NCI-H187 (cell line): ENCODE data around the gene INO80.
"Not testable (repeated sequence)": the region's sequence is repeated elsewhere in the genome, so short reads cannot be mapped to it uniquely, and the experiment has no call there.

Experiments
- DNase-seq, 2 experiments: peaks; one replicate each; lab custom pipeline; 2025; lab: John Stamatoyannopoulos, UW

The INO80 gene

DNA sequence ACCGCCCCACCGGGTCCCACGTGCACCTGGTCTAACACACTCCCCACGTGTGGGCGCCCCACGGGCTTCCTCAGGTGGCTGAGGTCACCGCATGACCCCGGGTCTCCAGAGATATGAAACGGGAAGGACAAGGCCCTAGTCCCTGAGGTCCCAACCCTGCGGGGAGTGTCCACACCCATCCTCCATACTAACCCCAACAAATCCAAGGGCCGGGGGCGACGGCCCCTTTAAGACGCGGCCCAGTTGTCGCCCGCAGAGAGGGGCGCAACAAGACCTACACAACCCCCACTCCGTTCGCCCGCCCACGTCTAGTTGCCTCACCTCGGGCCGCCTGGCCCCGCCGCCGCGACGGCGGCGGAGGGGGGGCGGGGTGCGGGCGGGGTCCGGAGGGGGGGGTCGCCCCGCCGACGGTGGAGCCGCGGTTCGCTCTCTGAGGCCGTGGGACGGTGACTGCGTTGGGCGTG, 396 bp downstream of the INO80 start:
- peak; percentile 1 to 3 for DNase-seq

DNA sequence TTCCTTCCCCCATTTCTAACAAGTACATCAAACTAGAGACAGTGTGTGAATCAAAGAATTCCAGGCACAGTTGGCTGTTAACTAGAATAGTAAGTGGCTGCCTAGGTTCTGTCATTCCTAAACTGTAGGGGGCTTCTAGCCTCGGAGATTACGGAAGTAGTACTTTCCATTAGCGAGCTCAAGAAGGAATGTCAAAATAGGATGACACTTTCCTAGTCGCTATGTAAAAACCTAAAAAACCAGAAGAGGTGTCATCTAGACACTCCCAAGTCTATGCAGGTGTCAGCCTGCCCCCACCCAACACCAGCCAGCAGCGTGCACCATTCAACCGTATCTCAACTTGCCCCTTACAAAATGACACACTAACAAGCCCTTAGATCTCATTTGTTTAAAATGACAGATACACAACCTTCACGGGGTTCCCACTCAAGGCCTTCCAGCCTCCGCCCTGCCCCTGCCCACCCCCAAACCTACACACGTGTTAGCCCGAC, 874 bp downstream of the INO80 start:
- DNase-seq = no peak

- DNase-seq = no peak
These were observed 9.1 kb downstream of the INO80 start for GRCh38 chr15:41106947-41107346.

DNA sequence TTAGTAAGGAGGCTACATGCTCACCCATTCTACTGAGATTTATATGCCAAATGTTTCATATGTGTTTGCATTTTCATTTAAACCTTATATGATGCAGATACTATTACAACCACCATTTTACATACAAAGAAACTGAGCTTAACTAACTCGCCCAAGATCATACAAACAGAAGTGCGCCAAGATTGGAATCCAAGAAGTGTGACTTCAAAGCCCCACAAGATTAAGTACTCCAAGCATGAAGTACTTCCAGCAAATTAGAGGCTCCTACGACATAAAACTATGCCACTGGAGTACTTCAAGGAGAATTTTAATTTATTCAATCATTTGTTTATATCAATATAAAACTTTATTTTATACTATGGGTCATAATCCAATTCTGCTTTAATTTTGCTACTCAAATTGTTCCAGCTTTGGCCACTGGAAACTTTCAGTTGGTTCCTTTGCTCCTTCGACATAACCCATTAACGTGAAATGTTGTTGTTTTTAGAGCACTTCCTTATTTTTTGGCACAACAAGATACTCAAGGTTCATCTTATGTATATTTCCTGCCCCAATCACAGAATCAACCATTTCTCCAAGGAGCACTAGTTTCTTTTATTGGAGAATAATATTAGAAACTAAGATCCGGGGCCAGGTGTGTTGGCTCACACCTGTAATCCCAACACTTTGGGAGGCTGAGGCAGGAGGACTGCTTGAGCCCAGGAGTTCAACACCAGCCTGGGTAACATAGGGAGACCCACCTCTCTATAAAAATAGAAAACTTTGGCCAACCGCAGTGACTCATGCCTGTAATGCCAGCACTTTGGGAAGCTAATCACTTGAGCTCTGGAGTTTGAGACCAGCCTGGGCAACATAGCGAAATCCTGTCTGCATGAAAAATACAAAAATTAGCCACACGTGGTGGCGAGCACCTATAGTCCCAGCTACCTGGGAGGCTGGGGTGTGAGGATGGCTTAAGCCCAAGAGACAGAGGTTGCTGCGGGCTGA, 10.4 kb downstream of the INO80 start:
- no peak for DNase-seq

DNA sequence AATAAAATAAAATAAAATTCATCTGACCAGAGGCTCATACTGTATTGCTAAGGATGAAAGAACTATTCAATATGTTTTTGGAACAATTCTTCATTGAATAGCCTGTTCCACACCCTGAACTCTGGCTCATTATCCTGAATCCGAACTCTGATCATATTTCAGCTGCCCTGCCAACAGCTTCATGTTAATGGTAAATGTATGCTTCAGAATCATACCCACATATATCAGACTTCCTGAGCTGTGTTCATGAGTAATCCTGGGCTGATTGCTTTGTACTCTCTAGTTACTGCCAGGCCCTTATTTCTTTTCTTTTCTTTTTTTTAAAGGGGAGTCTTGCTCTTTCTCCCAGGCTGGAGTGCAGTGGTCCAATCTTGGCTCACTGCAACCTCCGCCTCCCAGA, 11.8 kb downstream of the INO80 start:
- no peak for DNase-seq

GRCh38 chr15:41102854-41103253, 13.2 kb downstream of the INO80 start:
- DNase-seq = no peak

- DNase-seq = no peak
These were observed 19.9 kb downstream of the INO80 start for GRCh38 chr15:41096178-41096577.

GRCh38 chr15:41085029-41085428, 31.1 kb downstream of the INO80 start:
- DNase-seq = no peak

GRCh38 chr15:41080144-41080543, 35.9 kb downstream of the INO80 start:
- DNase-seq = no peak

DNA sequence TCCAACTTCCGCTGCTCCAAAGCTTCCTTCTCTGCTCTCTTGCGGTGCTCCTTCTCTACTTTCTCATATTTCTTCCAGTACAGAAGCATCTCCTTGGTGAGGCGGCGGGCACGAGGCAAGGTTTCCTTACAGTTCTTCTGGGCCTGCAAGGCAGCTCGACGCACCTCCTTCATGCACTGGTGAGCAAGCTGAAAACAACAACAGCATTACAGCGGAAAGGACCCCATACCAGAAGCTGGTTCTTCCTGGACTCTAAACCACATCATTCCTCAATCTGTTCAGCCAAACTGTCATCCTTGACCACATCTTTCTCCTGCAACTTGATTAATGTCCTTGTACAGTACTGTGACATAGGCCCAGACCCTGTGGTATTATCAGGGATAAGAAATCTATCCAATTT, 36.4 kb downstream of the INO80 start:
- DNase-seq = no peak

DNA sequence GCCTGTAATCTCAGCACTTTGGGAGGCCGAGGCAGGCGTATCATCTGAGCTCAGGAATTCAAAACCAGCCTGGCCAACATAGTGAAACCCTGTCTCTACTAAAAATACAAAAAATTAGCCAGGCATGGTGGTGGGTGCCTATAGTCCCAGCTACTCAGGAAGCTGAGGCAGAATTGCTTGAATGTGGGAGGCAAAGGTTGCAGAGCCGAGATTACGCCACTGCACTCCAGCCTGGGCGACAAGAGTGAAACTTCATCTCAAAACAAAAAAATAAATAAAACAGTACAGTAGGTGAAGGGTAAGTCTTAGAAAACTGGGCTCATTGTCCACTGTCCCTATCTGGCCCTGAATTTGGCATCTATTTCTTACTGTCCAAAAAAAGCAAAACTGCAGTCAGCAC, 37.2 kb downstream of the INO80 start:
- not testable (repeated sequence) for DNase-seq

DNA sequence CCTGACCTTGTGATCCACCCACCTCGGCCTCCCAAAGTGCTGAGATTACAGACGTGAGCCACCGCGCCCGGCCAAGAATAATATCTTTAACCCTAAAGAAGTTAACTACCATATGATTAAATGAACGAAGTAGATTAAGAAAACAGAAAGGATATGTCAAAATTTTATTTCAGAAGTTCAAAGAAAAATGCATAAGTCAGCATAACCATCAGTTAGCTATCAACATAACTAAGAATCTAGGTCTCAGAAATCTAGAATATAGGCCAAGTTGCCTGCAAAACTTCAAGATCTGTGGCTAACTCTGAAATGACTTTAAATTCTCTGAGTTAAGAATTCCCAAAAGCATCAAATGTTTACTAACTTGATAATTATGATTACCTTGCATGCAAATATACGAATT, 38.0 kb downstream of the INO80 start:
- DNase-seq = no peak

- DNase-seq = no peak
These were observed 43.1 kb downstream of the INO80 start for GRCh38 chr15:41073028-41073427.

GRCh38 chr15:41072013-41072412, 44.1 kb downstream of the INO80 start:
- no peak for DNase-seq

GRCh38 chr15:41066516-41066915, 49.6 kb downstream of the INO80 start:
- no peak for DNase-seq

DNA sequence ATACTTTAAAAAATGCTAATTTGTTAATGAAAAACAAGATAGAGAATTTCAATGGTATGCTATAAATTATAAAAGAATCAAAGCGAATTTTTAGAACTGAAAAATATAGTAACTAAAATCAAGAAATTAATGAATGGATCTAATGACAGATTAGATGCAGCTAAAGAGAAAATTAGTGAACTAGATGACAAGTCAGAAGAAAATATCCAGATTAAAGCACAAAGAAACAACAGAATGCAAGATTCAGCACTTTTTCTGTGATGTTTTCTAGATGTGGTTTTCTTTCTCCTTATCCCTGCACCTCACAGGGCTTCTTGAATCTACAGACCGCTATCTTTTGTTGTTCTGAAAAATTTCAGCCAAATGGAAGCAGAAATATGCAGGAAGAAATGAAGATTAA, 54.4 kb downstream of the INO80 start:
- DNase-seq = no peak

GRCh38 chr15:41060505-41060904, 55.6 kb downstream of the INO80 start:
- no peak for DNase-seq

DNA sequence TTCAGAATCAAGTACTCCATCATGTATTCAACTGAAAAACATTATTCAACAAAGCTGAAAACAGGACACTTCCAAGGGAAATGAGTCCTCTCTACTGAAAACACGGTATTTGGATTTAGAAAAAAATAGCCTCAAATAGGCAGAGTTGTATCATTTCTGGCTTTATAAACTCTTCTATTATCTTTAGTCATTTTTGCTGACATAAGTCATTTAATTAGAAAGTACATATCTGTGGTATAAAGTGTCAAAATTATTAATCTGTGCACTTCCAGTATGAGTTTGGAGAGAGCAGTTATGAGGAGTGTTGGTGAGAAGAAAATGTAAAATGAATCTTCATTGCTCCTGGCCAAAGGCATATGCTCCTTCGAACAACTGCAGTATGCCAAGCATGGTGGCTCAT, 59.3 kb downstream of the INO80 start:
- DNase-seq = no peak

DNA sequence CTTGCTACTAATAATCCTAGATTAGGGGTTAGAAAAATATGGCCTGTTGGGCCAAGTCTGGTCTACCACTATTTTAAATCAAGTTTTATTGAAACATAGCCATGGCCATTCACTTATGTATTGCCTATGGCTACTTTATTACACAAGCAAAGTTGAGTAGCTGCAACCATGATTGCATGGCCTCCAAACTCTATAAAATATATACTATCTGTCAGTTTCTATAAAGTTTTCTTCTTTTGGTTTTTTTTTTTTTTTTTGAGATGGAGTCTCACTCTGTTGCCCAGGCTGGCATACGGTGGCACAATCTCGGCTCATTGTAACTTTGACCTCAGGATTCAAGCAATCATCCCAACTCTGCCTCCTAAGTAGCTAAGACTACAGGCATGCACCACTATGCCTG, 60.4 kb downstream of the INO80 start:
- DNase-seq = no peak

DNA sequence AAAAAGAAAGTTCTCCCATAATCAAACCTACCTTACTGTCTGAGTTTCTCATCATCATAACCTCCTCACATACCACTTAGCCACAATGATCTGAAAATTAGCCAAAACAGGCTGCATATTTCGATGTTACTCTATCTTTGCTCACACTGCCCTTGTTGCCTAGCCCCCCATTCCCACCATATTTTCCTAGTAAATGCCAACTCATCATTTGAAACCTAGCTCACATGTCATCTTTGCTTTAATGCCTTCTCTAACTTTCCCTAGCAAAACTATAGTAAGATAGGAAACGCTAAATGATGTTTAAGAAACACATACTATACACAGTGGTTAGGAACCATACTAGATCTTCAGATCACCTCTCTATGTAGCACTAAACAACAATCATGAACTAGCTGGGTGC, 64.9 kb downstream of the INO80 start:
- DNase-seq = no peak

GRCh38 chr15:41048852-41049251, 67.2 kb downstream of the INO80 start:
- DNase-seq = no peak

- DNase-seq = no peak
These were observed 67.7 kb downstream of the INO80 start for GRCh38 chr15:41048397-41048796.

DNA sequence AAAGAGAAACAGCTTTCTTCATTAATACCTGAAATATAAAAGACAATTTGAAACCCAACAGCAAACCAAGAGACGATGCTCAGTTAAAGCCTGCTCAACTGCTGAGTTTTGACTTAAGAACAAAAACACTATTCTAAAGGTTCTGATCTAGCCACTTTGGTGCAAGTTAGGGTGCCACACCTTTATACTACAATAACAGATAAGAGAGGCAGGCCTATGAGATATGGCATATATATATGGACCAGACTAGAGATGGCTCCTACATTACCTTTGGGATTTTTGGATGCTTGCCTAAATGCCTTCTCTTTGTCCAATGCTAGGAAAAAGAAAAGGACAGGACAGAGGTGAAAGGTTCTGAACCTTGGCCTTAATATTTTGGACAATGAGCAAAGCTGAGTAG, 68.6 kb downstream of the INO80 start:
- no peak for DNase-seq
